ENCODE measurements around the gene MS4A6A. TPM values are rescaled to one million over a fixed set of nuclear protein-coding genes. Genes with fewer than 3 reads are reported as not detected.
"Not testable (repeated sequence)": the region's sequence is repeated elsewhere in the genome, so short reads cannot be mapped to it uniquely, and the experiment has no call there.

The MS4A6A gene
- total RNA-seq, 1 experiment from 2014 or later: not detected

DNA sequence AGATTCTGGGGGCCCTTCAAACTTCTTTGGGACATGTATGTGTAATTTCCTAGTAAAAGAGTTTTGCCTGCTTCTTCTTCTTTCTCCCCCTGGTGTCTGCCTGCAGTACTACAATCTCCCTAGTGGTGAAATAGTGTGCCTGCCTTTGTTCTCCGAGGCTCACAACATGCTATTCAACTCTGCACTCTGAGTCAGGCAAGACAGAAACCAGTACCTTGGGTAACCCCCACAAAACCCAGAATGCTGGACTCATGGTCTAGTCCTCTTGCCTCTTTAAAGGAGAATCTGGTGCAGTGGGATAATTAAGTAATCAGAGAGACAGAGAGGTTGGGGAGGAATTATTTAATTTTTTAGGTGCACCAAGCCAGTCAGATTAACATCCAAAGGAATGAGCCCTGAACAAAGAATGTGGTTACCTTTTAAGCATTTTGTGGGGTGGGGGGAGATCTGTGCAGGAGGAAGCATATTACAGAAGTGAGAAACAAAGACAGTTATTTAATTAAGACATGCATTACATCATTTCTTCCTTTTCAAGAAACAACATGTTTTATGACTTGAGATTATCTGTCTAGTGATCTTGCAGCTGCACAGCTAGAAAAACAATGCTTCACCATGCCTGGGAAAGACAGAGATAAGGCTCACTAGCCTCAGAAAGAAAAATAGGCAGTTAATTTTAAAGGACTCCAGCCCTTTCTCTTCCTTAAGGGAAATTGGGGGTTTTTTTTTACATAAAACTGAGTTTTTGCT is 11.0 kb upstream of the MS4A6A start:
- intact Hi-C loops (cut with micrococcal nuclease; ENCODE audit: unreplicated experiment): loop anchor here (5.0 kb wide), 1 partner anchor 372 kb away; no protein-coding TSS in a partner anchor
- CTCF ChIA-PET: no interaction called here
- no peak overlapping the region for H3K27ac ChIP-seq (ENCODE audit: low read depth, low read length, poor library complexity, severe bottlenecking)
- H3K36me3 ChIP-seq (ENCODE audit: insufficient read depth, low read length, poor library complexity, severe bottlenecking): no peaks in the 10 kb centered on the region
- no peaks in the 10 kb centered on the region for H3K9me3 ChIP-seq (ENCODE audit: low read depth, low read length, poor library complexity, severe bottlenecking)
- no TSS peak for BruUV-seq (replicated peaks)
- no peak overlapping the region for H3K4me3 ChIP-seq (ENCODE audit: low read depth, low read length, poor library complexity, severe bottlenecking)
- DNase-seq (ENCODE audit: low spot score): peak; percentile 79
- no peak for TF ChIP-seq EZH2 (IDR thresholded peaks at IDR 0.05; ENCODE audit: borderline replicate concordance, low read depth, low read length, poor library complexity, severe bottlenecking)
- TF ChIP-seq, protein P1, sequence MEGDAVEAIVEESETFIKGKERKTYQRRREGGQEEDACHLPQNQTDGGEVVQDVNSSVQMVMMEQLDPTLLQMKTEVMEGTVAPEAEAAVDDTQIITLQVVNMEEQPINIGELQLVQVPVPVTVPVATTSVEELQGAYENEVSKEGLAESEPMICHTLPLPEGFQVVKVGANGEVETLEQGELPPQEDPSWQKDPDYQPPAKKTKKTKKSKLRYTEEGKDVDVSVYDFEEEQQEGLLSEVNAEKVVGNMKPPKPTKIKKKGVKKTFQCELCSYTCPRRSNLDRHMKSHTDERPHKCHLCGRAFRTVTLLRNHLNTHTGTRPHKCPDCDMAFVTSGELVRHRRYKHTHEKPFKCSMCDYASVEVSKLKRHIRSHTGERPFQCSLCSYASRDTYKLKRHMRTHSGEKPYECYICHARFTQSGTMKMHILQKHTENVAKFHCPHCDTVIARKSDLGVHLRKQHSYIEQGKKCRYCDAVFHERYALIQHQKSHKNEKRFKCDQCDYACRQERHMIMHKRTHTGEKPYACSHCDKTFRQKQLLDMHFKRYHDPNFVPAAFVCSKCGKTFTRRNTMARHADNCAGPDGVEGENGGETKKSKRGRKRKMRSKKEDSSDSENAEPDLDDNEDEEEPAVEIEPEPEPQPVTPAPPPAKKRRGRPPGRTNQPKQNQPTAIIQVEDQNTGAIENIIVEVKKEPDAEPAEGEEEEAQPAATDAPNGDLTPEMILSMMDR (conservative IDR thresholded peaks at IDR 0.05; ENCODE audit: low read depth, low read length): peak; percentile 92
- POLR2A ChIA-PET (ENCODE audit: low non-redundant PET): no interaction called here
- H3K4me1 ChIP-seq (ENCODE audit: insufficient read depth, low read length, poor library complexity, severe bottlenecking): no peaks in the 10 kb centered on the region
- H3K27me3 ChIP-seq (replicated peaks; ENCODE audit: insufficient read depth, low read depth, low read length, poor library complexity): no peaks in the 10 kb centered on the region

DNA sequence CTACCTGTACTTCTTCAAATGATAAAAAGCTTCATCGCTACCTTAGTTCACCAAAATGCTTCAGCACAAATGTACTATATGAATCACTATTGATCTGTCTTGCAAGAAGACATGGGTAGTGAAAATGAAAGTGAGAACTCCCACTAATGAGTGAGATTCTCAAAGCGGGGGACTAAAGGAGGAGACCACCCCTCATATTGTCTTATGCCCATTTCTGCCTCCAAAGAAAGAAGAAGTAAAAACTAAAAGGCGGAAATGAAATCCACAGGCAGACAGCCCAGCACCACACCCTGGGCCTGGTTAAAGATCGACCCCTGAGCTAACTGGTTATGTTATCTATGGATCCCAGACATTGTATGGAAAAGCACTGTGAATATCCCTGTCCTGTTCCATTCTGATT is 9.7 kb upstream of the MS4A6A start:
- BruUV-seq (replicated peaks); CTCF ChIA-PET; H3K4me1 ChIP-seq (ENCODE audit: insufficient read depth, low read length, poor library complexity, severe bottlenecking); POLR2A ChIA-PET (ENCODE audit: low non-redundant PET); H3K9me3 ChIP-seq (ENCODE audit: low read depth, low read length, poor library complexity, severe bottlenecking); H3K27me3 ChIP-seq (replicated peaks; ENCODE audit: insufficient read depth, low read depth, low read length, poor library complexity); H3K36me3 ChIP-seq (ENCODE audit: insufficient read depth, low read length, poor library complexity, severe bottlenecking); H3K4me3 ChIP-seq (ENCODE audit: low read depth, low read length, poor library complexity, severe bottlenecking); DNase-seq (ENCODE audit: low spot score); H3K27ac ChIP-seq (ENCODE audit: low read depth, low read length, poor library complexity, severe bottlenecking): not testable (repeated sequence)
- intact Hi-C loops (cut with micrococcal nuclease; ENCODE audit: unreplicated experiment): loop anchor here (5.0 kb wide), 1 partner anchor 370 kb away; no protein-coding TSS in a partner anchor

DNA sequence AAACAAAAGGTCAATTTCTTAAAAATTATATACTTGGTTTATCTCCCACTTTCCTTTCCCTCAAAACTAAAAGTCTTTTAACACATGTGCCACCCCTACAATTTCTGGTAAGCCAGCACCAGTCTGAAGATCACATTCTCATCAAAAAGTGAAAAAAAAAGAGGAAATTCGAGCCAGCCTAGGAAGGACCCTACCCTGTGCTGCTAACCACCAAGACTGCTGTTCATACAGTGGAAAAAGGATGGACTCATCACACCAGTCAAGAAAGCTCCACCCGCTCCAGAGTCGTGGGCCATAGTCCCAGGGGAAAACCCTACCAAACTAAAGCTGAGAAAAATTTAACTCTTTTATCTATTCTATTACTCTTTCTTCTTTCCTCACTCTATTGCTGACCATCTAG is 5.6 kb upstream of the MS4A6A start:
- BruUV-seq (replicated peaks); H3K4me1 ChIP-seq (ENCODE audit: insufficient read depth, low read length, poor library complexity, severe bottlenecking); H3K9me3 ChIP-seq (ENCODE audit: low read depth, low read length, poor library complexity, severe bottlenecking); H3K36me3 ChIP-seq (ENCODE audit: insufficient read depth, low read length, poor library complexity, severe bottlenecking); DNase-seq (ENCODE audit: low spot score); H3K4me3 ChIP-seq (ENCODE audit: low read depth, low read length, poor library complexity, severe bottlenecking); H3K27ac ChIP-seq (ENCODE audit: low read depth, low read length, poor library complexity, severe bottlenecking); POLR2A ChIA-PET (ENCODE audit: low non-redundant PET); CTCF ChIA-PET; intact Hi-C loops (cut with micrococcal nuclease; ENCODE audit: unreplicated experiment): not testable (repeated sequence)
- peaks cover 20% of the 10 kb centered on the region for H3K27me3 ChIP-seq (replicated peaks; ENCODE audit: insufficient read depth, low read depth, low read length, poor library complexity)

DNA sequence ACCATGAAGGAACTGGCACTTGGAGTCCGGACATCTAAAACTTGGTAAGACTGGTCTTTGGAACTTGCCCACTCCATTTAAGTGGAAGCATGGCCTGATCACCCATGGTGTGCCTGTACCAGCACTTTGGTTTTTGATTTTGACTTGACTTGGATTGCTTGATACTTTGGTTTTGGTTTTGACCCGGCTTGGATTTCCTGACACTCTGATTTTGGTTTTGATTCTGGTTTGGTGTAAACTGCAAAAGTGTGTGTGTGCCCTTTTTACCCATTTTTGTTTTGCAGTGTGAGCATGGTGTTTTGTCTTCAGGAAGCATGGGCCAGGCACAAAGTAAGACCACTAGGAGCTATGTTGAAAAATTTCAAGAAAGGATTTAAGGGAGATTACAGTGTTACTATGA is 3.2 kb upstream of the MS4A6A start:
- H3K9me3 ChIP-seq (ENCODE audit: low read depth, low read length, poor library complexity, severe bottlenecking); intact Hi-C loops (cut with micrococcal nuclease; ENCODE audit: unreplicated experiment); H3K4me3 ChIP-seq (ENCODE audit: low read depth, low read length, poor library complexity, severe bottlenecking); POLR2A ChIA-PET (ENCODE audit: low non-redundant PET); CTCF ChIA-PET; H3K27ac ChIP-seq (ENCODE audit: low read depth, low read length, poor library complexity, severe bottlenecking); H3K36me3 ChIP-seq (ENCODE audit: insufficient read depth, low read length, poor library complexity, severe bottlenecking); DNase-seq (ENCODE audit: low spot score); BruUV-seq (replicated peaks); H3K4me1 ChIP-seq (ENCODE audit: insufficient read depth, low read length, poor library complexity, severe bottlenecking): not testable (repeated sequence)
- H3K27me3 ChIP-seq (replicated peaks; ENCODE audit: insufficient read depth, low read depth, low read length, poor library complexity): peaks cover 41% of the 10 kb centered on the region

DNA sequence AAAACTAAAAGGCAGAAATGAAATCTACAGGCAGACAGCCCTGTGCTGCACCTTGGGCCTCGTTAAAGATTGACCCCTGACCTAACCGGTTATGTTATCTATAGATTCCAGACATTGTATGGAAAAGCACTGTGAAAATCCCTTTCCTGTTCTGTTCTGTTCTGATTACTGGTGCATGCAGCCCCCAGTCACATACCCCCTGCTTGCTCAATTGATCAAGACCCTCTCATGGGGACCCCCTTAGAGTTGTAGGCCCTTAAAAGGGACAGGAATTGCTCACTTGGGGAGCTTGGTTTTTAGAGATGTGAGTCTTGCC is 2.6 kb upstream of the MS4A6A start:
- H3K4me3 ChIP-seq (ENCODE audit: low read depth, low read length, poor library complexity, severe bottlenecking); DNase-seq (ENCODE audit: low spot score); CTCF ChIA-PET; BruUV-seq (replicated peaks); H3K27ac ChIP-seq (ENCODE audit: low read depth, low read length, poor library complexity, severe bottlenecking); POLR2A ChIA-PET (ENCODE audit: low non-redundant PET); H3K9me3 ChIP-seq (ENCODE audit: low read depth, low read length, poor library complexity, severe bottlenecking); H3K36me3 ChIP-seq (ENCODE audit: insufficient read depth, low read length, poor library complexity, severe bottlenecking); intact Hi-C loops (cut with micrococcal nuclease; ENCODE audit: unreplicated experiment); H3K4me1 ChIP-seq (ENCODE audit: insufficient read depth, low read length, poor library complexity, severe bottlenecking): not testable (repeated sequence)
- peaks cover 46% of the 10 kb centered on the region for H3K27me3 ChIP-seq (replicated peaks; ENCODE audit: insufficient read depth, low read depth, low read length, poor library complexity)

All from A673 (cell line).